Sigmoid colon (tissue), 7 donors: ENCODE measurements around the gene VIL1. TPM values are rescaled to one million over a fixed set of nuclear protein-coding genes. Genes with fewer than 3 reads are reported as not detected.

Experiments used
- DNase-seq: peaks from one replicate; pipeline ENCODE4 v3.0.0-alpha.2; 2019
- H3K27ac ChIP-seq, 4 donors: fragments of 200-600 bp; sonication (generic); one replicate each; pipeline ENCODE4 v1.5.1; 2016 to 2019; ENCODE audit warnings: mild to moderate bottlenecking in 1 of 4
- H3K27me3 ChIP-seq, 3 donors: fragments of 200-600 bp; sonication (generic); one replicate each; pipeline ENCODE4 v1.5.1; 2019; ENCODE audit warnings: mild to moderate bottlenecking in 1 of 3
- H3K36me3 ChIP-seq, 4 donors: fragments of 200-600 bp; sonication (generic); one replicate each; pipeline ENCODE4 v1.5.1; 2016 to 2019
- H3K4me1 ChIP-seq, 4 donors: fragments of 200-600 bp; sonication (generic); one replicate each; pipeline ENCODE4 v1.5.1; 2017 to 2019
- H3K4me3 ChIP-seq, 4 donors: fragments of 200-600 bp; sonication (generic); one replicate each; pipeline ENCODE4 v1.5.1; 2017 to 2019; ENCODE audit warnings: mild to moderate bottlenecking in 2 of 4, moderate library complexity in 1 of 4
- H3K9me3 ChIP-seq, 4 donors: fragments of 200-600 bp in 3 of 4; sonication (generic) in 3 of 4; one replicate each; pipeline versions ENCODE4 v1.5.1 to v1.6.1; 2013 to 2019
- EP300 ChIP-seq, 4 donors: sonication (generic); formaldehyde crosslinking; IDR thresholded peaks; one replicate each; pipeline ENCODE4 v1.6.1; 2017; ENCODE audit warnings: antibody characterized with exemption in 4 of 4
- POLR2A ChIP-seq, 2 donors: fragments of 450-650 bp; IDR thresholded peaks; one replicate each; pipeline ENCODE4 v1.6.1; 2016; ENCODE audit warnings: antibody characterized with exemption in 2 of 2, mild to moderate bottlenecking in 2 of 2, moderate library complexity in 2 of 2
- POLR2AphosphoS5 ChIP-seq, 4 donors: sonication (generic); formaldehyde crosslinking; IDR thresholded peaks; one replicate each; pipeline ENCODE4 v1.6.1; 2017; ENCODE audit warnings: antibody characterized with exemption in 4 of 4
- WGBS, 2 donors: extraction: QIAGEN DNeasy Blood & Tissue Kit; methylation state at CpG; one replicate each; pipeline ENCODE4 v1.1.7; 2013; 5-methylcytosine and 5-hydroxymethylcytosine counted together
- intact Hi-C: fragments of 100-400 bp; cut with DNase I; formaldehyde crosslinking; loops from one replicate; pipeline ENCODE4 v1.15.1; 2023
- polyA plus RNA-seq, 3 donors: library from polyadenylated mRNA; stranded (reverse); fragments of 200-250 nt; gene quantifications; one replicate each; pipeline ENCODE4 v1.2.3, GENCODE V29; 2013
- total RNA-seq, 4 donors: library from RNA; depleted of rRNA; stranded (reverse); fragments of >200 nt; gene quantifications; one replicate each; pipeline ENCODE4 v1.1.0, GENCODE V29; 2016
- TF ChIP-seq, protein P1 (sequence below), 4 experiments: fragments of 450-650 bp in 3 of 4; fragments of 200-600 bp in 1 of 4; IDR thresholded peaks; one replicate each; pipeline ENCODE4 v1.5.1; 2016 to 2019; ENCODE audit warnings: antibody characterized with exemption in 4 of 4, mild to moderate bottlenecking in 3 of 4, moderate library complexity in 2 of 4
- donor health status: healthy with polysubstance abuse.
- donor health status: Bipolar disorder and iron deficiency.
- donor health status: healthy.

VIL1 gene
- total and polyA plus RNA-seq, 7 donors: 0.71 to 172 (median 111) TPM; not detected in 2

DNA sequence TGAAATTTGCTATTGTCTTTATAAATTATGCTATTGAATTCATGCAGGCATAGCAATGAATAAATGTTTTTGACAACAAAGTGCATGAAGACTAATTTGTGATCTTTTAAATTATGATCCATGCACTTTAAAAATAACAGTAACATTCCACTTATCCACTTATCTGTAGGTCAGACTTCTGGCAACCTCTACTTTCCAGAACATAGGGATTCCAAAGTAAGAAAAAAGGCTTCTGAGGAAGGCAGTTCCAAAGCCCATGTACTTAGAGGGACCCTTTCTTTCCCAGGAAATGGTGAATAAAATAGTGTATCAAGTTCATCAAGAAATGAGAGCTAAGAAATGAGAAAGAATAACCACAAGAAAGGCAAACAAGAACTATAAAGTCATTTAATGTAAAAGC lies 58.3 kb downstream of the VIL1 start:
- intact Hi-C loops: no loop called here
- Histone ChIP-seq H3K27ac (peak overlapping the region in 3 of 4 donors; percentile 8 to 72 (median 32)), H3K4me1 (peaks cover 0 to 7% (median 1%) of the 10 kb centered on the region in 4 donors), H3K9me3 (no peaks in the 10 kb centered on the region), H3K36me3 (peaks cover 8 to 83% (median 16%) of the 10 kb centered on the region in 4 donors), H3K27me3 (no peaks in the 10 kb centered on the region), H3K4me3 (no peak overlapping the region)
- TF ChIP-seq POLR2AphosphoS5 (IDR thresholded peaks at IDR 0.05): no peak
- no peak for TF ChIP-seq EP300 (IDR thresholded peaks at IDR 0.05)
- TF ChIP-seq POLR2A (IDR thresholded peaks at IDR 0.05): no peak
- TF ChIP-seq, protein P1, sequence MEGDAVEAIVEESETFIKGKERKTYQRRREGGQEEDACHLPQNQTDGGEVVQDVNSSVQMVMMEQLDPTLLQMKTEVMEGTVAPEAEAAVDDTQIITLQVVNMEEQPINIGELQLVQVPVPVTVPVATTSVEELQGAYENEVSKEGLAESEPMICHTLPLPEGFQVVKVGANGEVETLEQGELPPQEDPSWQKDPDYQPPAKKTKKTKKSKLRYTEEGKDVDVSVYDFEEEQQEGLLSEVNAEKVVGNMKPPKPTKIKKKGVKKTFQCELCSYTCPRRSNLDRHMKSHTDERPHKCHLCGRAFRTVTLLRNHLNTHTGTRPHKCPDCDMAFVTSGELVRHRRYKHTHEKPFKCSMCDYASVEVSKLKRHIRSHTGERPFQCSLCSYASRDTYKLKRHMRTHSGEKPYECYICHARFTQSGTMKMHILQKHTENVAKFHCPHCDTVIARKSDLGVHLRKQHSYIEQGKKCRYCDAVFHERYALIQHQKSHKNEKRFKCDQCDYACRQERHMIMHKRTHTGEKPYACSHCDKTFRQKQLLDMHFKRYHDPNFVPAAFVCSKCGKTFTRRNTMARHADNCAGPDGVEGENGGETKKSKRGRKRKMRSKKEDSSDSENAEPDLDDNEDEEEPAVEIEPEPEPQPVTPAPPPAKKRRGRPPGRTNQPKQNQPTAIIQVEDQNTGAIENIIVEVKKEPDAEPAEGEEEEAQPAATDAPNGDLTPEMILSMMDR (IDR thresholded peaks at IDR 0.05): no peak
- no peak for DNase-seq

DNA sequence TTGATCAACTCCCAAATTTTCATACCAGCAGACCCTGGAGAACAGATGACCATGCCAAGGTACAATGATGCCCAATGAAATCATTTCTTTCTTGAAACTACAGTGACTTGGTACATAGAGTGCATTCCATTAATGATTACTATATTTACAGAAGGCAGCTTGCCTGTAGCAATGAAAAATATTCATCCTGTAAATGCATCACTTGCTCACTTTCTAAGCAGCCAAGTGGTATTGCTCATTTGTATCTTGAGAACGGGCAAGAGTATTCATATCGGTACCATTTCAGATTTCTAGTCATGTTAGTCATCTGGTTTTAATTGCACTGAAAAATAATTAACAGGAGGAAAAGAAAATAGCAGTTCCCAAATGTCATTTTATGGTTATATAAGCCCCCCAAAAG lies 59.6 kb downstream of the VIL1 start:
- intact Hi-C loops: no loop called here
- H3K9me3 ChIP-seq: no peaks in the 10 kb centered on the region
- peaks cover 8 to 80% (median 16%) of the 10 kb centered on the region in 4 donors for H3K36me3 ChIP-seq
- no peak overlapping the region for H3K4me3 ChIP-seq
- DNase-seq: no peak
- 87 to 94% methylated on average over 2 of the region's 2 CpGs for WGBS, 2 donors
- TF ChIP-seq EP300 (IDR thresholded peaks at IDR 0.05): no peak
- H3K27ac ChIP-seq: no peak overlapping the region
- peaks cover 0 to 7% (median 1%) of the 10 kb centered on the region in 4 donors for H3K4me1 ChIP-seq
- H3K27me3 ChIP-seq: no peaks in the 10 kb centered on the region

DNA sequence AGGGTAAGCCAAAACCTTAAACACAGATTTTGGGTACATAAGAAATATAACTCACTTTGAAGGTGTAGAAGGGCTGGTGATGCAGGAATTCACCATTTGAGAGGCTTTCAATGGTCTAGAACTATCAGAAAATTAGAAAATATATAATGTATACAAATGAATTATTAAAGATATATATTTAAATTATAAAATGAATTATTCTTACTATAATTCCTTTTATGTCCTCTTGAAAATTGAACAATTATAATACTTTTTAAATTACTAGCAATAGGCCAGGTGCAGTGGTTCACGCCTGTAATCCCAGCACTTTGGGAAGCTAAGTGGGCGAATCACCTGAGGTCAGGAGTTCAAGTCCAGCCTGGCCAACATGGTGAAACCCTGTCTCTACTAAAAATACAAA lies 60.7 kb downstream of the VIL1 start:
- H3K4me1 ChIP-seq: peaks cover 0 to 7% (median 1%) of the 10 kb centered on the region in 4 donors
- no peak overlapping the region for H3K27ac ChIP-seq
- H3K36me3 ChIP-seq: peaks cover 0 to 78% (median 6%) of the 10 kb centered on the region in 4 donors
- no peaks in the 10 kb centered on the region for H3K9me3 ChIP-seq
- H3K27me3 ChIP-seq: no peaks in the 10 kb centered on the region
- no peak overlapping the region for H3K4me3 ChIP-seq
- intact Hi-C loops: no loop called here
- 94 to 96% methylated on average over 2 of the region's 2 CpGs for WGBS, 2 donors
- TF ChIP-seq, protein P1 (IDR thresholded peaks at IDR 0.05): no peak
- TF ChIP-seq EP300 (IDR thresholded peaks at IDR 0.05): no peak
- no peak for TF ChIP-seq POLR2AphosphoS5 (IDR thresholded peaks at IDR 0.05)
- TF ChIP-seq POLR2A (IDR thresholded peaks at IDR 0.05): no peak
- DNase-seq: no peak

DNA sequence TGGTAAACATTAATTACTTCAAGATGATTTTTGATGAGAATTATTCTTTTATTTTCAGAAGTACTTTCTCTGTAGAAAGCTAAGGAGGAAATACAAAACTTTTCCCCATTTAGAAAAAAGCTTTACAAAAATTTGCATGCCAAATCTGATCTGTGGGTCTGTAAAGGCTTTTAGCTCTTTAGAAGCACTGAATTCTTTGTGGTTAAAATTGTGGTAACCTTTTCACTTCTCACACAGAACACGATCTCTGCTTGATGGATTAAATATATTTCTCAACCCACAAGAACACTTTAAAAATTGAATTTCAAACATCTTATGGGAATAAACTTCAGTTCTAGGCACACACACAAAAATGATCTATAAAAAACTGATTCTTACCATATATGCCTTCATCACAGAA lies 63.7 kb downstream of the VIL1 start:
- H3K4me3 ChIP-seq: no peak overlapping the region
- H3K9me3 ChIP-seq: no peaks in the 10 kb centered on the region
- H3K27ac ChIP-seq: no peak overlapping the region
- no peak for TF ChIP-seq POLR2A (IDR thresholded peaks at IDR 0.05)
- TF ChIP-seq EP300 (IDR thresholded peaks at IDR 0.05): no peak
- TF ChIP-seq, protein P1 (IDR thresholded peaks at IDR 0.05): no peak
- TF ChIP-seq POLR2AphosphoS5 (IDR thresholded peaks at IDR 0.05): no peak
- DNase-seq: no peak
- no peaks in the 10 kb centered on the region for H3K4me1 ChIP-seq
- H3K36me3 ChIP-seq: peaks cover 0 to 86% (median 8%) of the 10 kb centered on the region in 4 donors
- intact Hi-C loops: no loop called here
- no peaks in the 10 kb centered on the region for H3K27me3 ChIP-seq
- WGBS, 2 donors: 33 to 77% methylated on average over 1 of the region's 1 CpG

DNA sequence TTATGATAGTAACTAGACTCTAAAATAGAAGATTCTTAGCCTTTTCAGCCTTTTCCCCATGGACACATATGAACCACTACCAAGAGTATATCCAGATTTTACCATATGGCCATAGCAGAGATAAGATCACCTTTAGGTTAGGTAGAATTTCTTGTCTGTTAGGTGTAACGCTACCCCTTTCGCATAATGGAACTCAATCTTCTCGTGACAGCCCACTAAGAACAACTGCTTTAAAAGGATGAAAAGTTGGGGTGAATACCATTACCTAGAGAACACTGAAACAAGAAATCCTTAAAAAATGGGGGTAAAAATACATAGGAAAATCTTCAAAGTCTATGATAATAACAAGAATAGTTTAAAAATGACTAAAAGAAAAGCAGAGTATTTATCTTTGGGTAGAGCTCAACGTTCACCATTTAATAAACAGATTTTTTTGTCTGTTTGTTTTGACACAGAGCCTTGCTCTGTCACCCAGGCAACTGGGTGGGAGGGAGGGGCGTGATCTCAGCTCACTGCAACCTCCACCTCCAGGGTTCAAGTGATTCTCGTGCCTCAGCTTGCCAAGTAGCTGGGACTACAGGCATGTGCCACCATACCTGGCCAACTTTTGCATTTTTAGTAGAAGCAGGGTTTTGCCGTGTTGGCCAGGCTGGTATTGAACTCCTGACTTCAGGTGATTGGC lies 67.2 kb downstream of the VIL1 start:
- H3K27me3 ChIP-seq: no peaks in the 10 kb centered on the region
- no peak overlapping the region for H3K4me3 ChIP-seq
- 69 to 78% methylated on average over 7 of the region's 7 CpGs for WGBS, 2 donors

More for the DNA sequence above, 67.2 kb downstream of the VIL1 start:
- H3K27ac ChIP-seq: no peak overlapping the region
- no peaks in the 10 kb centered on the region for H3K4me1 ChIP-seq
- peaks cover 0 to 72% (median 8%) of the 10 kb centered on the region in 4 donors for H3K36me3 ChIP-seq
- H3K9me3 ChIP-seq: no peaks in the 10 kb centered on the region
- intact Hi-C loops: no loop called here
- no peak for DNase-seq
- no peak for TF ChIP-seq POLR2AphosphoS5 (IDR thresholded peaks at IDR 0.05)
- no peak for TF ChIP-seq POLR2A (IDR thresholded peaks at IDR 0.05)
- no peak for TF ChIP-seq EP300 (IDR thresholded peaks at IDR 0.05)
